Myocyte (in vitro differentiated cells): ENCODE results near the gene MMEL1. TPM values are rescaled to one million over a fixed set of nuclear protein-coding genes. Genes with fewer than 3 reads are reported as not detected.
"Not testable (repeated sequence)": the region's sequence is repeated elsewhere in the genome, so short reads cannot be mapped to it uniquely, and the experiment has no call there.

ENCODE experiments used
- DNase-seq: peaks from one replicate; pipeline ENCODE4 v3.0.0-alpha.2; 2012; ENCODE audit warnings: low read depth
- total RNA-seq: library from RNA; depleted of rRNA; stranded (reverse); fragments of >200 nt; gene quantifications from 2 replicates; pipeline ENCODE4 v1.2.3, GENCODE V29; 2014

The MMEL1 gene
- total RNA-seq, 1 donor from 2014 or later = 0.37 TPM

GRCh38 chr1:2580691-2581090 is 52.1 kb downstream of the MMEL1 start:
- DNase-seq = no peak

GRCh38 chr1:2578758-2579118 is 54.1 kb downstream of the MMEL1 start:
- DNase-seq = no peak

GRCh38 chr1:2577565-2578075 is 55.2 kb downstream of the MMEL1 start:
- not testable (repeated sequence) for DNase-seq

GRCh38 chr1:2575801-2576663 is 56.8 kb downstream of the MMEL1 start:
- no peak for DNase-seq

- DNase-seq = no peak
Measured at GRCh38 chr1:2574350-2574749, 58.5 kb downstream of the MMEL1 start.

GRCh38 chr1:2573250-2573920 is 59.4 kb downstream of the MMEL1 start:
- DNase-seq = no peak

GRCh38 chr1:2571348-2571747 is 61.5 kb downstream of the MMEL1 start:
- no peak for DNase-seq

- DNase-seq = no peak
Measured at GRCh38 chr1:2570332-2570731, 62.5 kb downstream of the MMEL1 start.

GRCh38 chr1:2569703-2570102 is 63.1 kb downstream of the MMEL1 start:
- DNase-seq = not testable (repeated sequence)

GRCh38 chr1:2569060-2569459 is 63.8 kb downstream of the MMEL1 start:
- DNase-seq = no peak

- not testable (repeated sequence) for DNase-seq
Measured at GRCh38 chr1:2568187-2568816, 64.5 kb downstream of the MMEL1 start.

GRCh38 chr1:2567083-2567679 is 65.6 kb downstream of the MMEL1 start:
- no peak for DNase-seq

- no peak for DNase-seq
Measured at GRCh38 chr1:2566101-2567045, 66.4 kb downstream of the MMEL1 start.

- peak; percentile 12 for DNase-seq
Measured at GRCh38 chr1:2564815-2565374, 67.9 kb downstream of the MMEL1 start.

- DNase-seq = peak; percentile 14
Measured at GRCh38 chr1:2564006-2564814, 68.6 kb downstream of the MMEL1 start.

- no peak for DNase-seq
Measured at GRCh38 chr1:2563205-2563604, 69.6 kb downstream of the MMEL1 start.

- no peak for DNase-seq
Measured at GRCh38 chr1:2561898-2562895, 70.6 kb downstream of the MMEL1 start.

- no peak for DNase-seq
Measured at GRCh38 chr1:2561446-2561845, 71.4 kb downstream of the MMEL1 start.
